ENCODE measurements around the gene AMN. TPM values are rescaled to one million over a fixed set of nuclear protein-coding genes. Genes with fewer than 3 reads are reported as not detected.

Gene AMN
- total RNA-seq, 1 experiment from 2014 or later, result 21.8 TPM

DNA sequence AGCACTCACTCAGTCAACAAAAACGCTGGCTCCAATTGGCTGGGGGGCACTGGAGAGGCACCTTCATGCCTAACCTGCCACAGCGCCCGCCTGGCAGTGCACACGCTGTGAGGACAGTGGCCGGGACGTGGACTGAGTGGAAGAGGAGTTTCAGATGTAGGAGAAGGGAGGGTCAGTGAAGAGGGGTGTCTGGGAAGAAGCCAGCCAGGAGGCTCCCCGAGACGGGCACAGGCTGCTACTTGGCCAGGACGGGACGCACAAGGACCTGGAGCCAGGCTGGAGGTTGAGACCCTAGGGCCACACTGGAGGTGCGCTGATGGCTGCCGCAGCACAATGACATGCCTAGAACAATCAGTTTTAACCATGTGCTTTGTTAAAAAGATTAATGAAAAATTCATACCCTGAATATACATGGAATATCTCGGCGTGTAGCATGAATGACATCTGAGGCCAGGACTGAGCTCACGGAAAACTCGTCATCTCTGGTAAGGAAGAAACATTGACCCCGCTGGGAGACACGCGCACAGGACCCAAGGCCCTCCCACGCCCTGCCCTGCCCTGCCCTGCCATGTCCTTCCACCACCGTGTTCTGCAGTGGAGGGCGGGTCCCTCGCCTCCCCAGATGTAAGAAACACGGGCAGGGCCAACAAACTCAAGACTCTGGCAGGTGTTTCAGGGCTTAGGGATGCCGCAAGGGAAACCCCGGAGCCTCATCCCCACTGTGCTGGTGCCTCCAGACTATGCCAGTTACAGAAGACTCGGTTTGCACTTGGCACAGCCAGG is 25.0 kb downstream of the AMN start:
- intact Hi-C loops (cut with micrococcal nuclease; ENCODE audit: unreplicated experiment), result no loop called here
- CTCF ChIA-PET, result no interaction called here
- Histone ChIP-seq H2AFZ (no peak overlapping the region), H3K4me1 (replicated peaks; ENCODE audit: insufficient read depth) (no peaks in the 10 kb centered on the region), H3K4me2 (no peak overlapping the region), H3F3A (ENCODE audit: insufficient read depth, low read depth) (peaks cover 17% of the 10 kb centered on the region; the same call in 1 of the 2 replicates), H3K27ac (no peak overlapping the region), H4K20me1 (ENCODE audit: insufficient read depth) (peaks cover 8% of the 10 kb centered on the region), H3K79me2 (ENCODE audit: low read depth) (no peaks in the 10 kb centered on the region), H3K9me2 (ENCODE audit: insufficient read depth) (no peaks in the 10 kb centered on the region), H3K27me3 (ENCODE audit: insufficient read depth, low read depth) (no peaks in the 10 kb centered on the region), H3K4me3 (no peak overlapping the region), H3K9me3 (ENCODE audit: insufficient read depth, low read depth) (no peaks in the 10 kb centered on the region), H3K36me3 (ENCODE audit: low read depth) (peaks cover 57% of the 10 kb centered on the region)
- BruUV-seq (replicated peaks), result no TSS peak
- no peak for DNase-seq
- POLR2A ChIA-PET (ENCODE audit: unreplicated experiment), result interaction anchor here (0.5 kb wide), 1 partner anchor 64 kb away, joined by 6 read pairs; no protein-coding TSS in a partner anchor
- TF ChIP-seq, protein P1, sequence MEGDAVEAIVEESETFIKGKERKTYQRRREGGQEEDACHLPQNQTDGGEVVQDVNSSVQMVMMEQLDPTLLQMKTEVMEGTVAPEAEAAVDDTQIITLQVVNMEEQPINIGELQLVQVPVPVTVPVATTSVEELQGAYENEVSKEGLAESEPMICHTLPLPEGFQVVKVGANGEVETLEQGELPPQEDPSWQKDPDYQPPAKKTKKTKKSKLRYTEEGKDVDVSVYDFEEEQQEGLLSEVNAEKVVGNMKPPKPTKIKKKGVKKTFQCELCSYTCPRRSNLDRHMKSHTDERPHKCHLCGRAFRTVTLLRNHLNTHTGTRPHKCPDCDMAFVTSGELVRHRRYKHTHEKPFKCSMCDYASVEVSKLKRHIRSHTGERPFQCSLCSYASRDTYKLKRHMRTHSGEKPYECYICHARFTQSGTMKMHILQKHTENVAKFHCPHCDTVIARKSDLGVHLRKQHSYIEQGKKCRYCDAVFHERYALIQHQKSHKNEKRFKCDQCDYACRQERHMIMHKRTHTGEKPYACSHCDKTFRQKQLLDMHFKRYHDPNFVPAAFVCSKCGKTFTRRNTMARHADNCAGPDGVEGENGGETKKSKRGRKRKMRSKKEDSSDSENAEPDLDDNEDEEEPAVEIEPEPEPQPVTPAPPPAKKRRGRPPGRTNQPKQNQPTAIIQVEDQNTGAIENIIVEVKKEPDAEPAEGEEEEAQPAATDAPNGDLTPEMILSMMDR (conservative IDR thresholded peaks at IDR 0.05), result no peak
- TF ChIP-seq EZH2 (IDR thresholded peaks at IDR 0.05; ENCODE audit: low read depth), result no peak

DNA sequence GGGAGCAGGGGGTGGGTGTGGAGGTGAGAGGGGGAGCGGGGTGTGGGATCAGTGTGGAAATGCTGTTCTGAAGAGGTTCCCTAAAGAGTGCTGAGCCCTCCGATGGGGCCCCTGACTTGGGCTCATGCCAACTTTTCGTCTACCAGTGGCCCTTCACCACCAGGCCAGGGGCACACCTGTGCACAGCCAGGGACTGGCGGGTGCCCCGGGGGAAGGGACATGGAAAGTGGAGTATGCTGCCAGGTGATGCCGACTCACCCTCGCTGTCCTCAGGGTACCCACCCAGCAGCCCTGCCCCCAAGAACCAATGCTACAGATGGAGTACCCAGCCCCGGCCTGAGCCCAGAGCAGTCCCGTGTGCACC is 26.2 kb downstream of the AMN start:
- Histone ChIP-seq H3K9me3 (ENCODE audit: insufficient read depth, low read depth) (no peaks in the 10 kb centered on the region), H3K36me3 (ENCODE audit: low read depth) (peaks cover 56% of the 10 kb centered on the region), H2AFZ (no peak overlapping the region), H3K27me3 (ENCODE audit: insufficient read depth, low read depth) (no peaks in the 10 kb centered on the region), H3F3A (ENCODE audit: insufficient read depth, low read depth) (peaks cover 17% of the 10 kb centered on the region; the same call in 1 of the 2 replicates), H4K20me1 (ENCODE audit: insufficient read depth) (peaks cover 13% of the 10 kb centered on the region), H3K4me2 (no peak overlapping the region), H3K27ac (no peak overlapping the region), H3K4me1 (replicated peaks; ENCODE audit: insufficient read depth) (no peaks in the 10 kb centered on the region), H3K4me3 (no peak overlapping the region), H3K9me2 (ENCODE audit: insufficient read depth) (no peaks in the 10 kb centered on the region), H3K79me2 (ENCODE audit: low read depth) (no peaks in the 10 kb centered on the region)
- CTCF ChIA-PET, result no interaction called here
- no peak for TF ChIP-seq EZH2 (IDR thresholded peaks at IDR 0.05; ENCODE audit: low read depth)
- TF ChIP-seq, protein P1 (conservative IDR thresholded peaks at IDR 0.05), result no peak
- no peak for DNase-seq
- intact Hi-C loops (cut with micrococcal nuclease; ENCODE audit: unreplicated experiment), result no loop called here
- no TSS peak for BruUV-seq (replicated peaks)
- POLR2A ChIA-PET (ENCODE audit: unreplicated experiment), result no interaction called here

DNA sequence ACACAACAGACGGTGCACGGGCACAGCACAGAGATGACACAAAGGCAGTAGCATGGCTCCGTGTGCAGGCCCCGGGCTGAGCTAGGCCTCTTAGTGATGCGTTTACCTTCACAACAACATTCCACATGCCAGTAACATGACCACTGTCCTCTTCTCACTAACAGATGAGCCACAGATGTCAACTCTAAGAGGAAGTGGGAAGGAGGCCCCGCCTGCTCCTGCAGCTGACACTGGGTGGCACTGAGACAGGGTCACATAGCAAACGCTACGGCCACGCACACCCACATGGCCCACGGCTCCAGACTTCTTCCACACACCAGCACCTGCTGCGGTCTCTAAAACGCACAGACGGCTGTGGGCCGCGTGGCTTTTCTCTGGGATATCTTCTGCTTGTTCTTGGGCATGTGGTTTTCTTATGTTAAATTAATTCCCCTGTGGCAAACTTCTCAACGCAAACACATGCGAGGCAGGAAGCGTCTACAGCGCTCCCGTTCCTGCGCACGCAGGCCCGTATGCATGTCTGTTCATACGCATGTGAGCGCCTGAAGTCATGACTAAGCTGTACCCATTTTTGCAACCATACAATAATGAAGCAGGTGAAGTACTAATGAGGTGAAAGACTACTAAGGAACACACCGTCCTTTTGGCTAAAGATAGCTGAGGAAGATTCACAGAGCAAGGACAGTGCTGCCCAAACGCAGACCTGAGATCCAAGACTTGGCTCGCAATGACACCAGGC is 26.8 kb downstream of the AMN start:
- H3K4me1 ChIP-seq (replicated peaks; ENCODE audit: insufficient read depth), result no peaks in the 10 kb centered on the region
- peaks cover 13% of the 10 kb centered on the region for H4K20me1 ChIP-seq (ENCODE audit: insufficient read depth)
- intact Hi-C loops (cut with micrococcal nuclease; ENCODE audit: unreplicated experiment), result no loop called here
- no peak for DNase-seq
- no peak overlapping the region for H3K27ac ChIP-seq
- no peak overlapping the region for H3K4me2 ChIP-seq
- no peaks in the 10 kb centered on the region for H3K79me2 ChIP-seq (ENCODE audit: low read depth)
- no peaks in the 10 kb centered on the region for H3K9me3 ChIP-seq (ENCODE audit: insufficient read depth, low read depth)
- POLR2A ChIA-PET (ENCODE audit: unreplicated experiment), result no interaction called here
- peaks cover 57% of the 10 kb centered on the region for H3K36me3 ChIP-seq (ENCODE audit: low read depth)
- H3K27me3 ChIP-seq (ENCODE audit: insufficient read depth, low read depth), result no peaks in the 10 kb centered on the region
- H3F3A ChIP-seq (ENCODE audit: insufficient read depth, low read depth), result peaks cover 17% of the 10 kb centered on the region; the same call in 1 of the 2 replicates
- TF ChIP-seq, protein P1 (conservative IDR thresholded peaks at IDR 0.05), result no peak
- TF ChIP-seq EZH2 (IDR thresholded peaks at IDR 0.05; ENCODE audit: low read depth), result no peak
- no peak overlapping the region for H2AFZ ChIP-seq
- H3K9me2 ChIP-seq (ENCODE audit: insufficient read depth), result no peaks in the 10 kb centered on the region
- H3K4me3 ChIP-seq, result no peak overlapping the region
- BruUV-seq (replicated peaks), result no TSS peak
- CTCF ChIA-PET, result no interaction called here
